SJCRH30 (cell line): Measurements from ENCODE around the gene SPRING1. TPM values are rescaled to one million over a fixed set of nuclear protein-coding genes. Genes with fewer than 3 reads are reported as not detected.

ENCODE experiments used
- DNase-seq, 2 experiments: peaks; one replicate each; pipeline ENCODE4 v3.0.0-alpha.2; 2015 to 2020
- H3K27ac ChIP-seq: fragments of 250-450 bp; sonication (Bioruptor Pico); 2 replicates; pipeline ENCODE4 v1.5.1; 2020; ENCODE audit warnings: mild to moderate bottlenecking, moderate library complexity
- H3K27me3 ChIP-seq: fragments of 250-450 bp; sonication (Bioruptor Pico); 2 replicates; pipeline ENCODE4 v1.5.1; 2020; ENCODE audit warnings: mild to moderate bottlenecking, moderate library complexity
- H3K36me3 ChIP-seq: fragments of 250-450 bp; sonication (Bioruptor Pico); 2 replicates; pipeline ENCODE4 v1.5.1; 2020; ENCODE audit warnings: mild to moderate bottlenecking, moderate library complexity
- H3K4me1 ChIP-seq: fragments of 250-450 bp; sonication (Bioruptor Pico); 2 replicates; pipeline ENCODE4 v1.5.1; 2020; ENCODE audit warnings: mild to moderate bottlenecking, moderate library complexity
- H3K4me3 ChIP-seq: fragments of 250-450 bp; sonication (Bioruptor Pico); 2 replicates; pipeline ENCODE4 v1.5.1; 2020; ENCODE audit warnings: mild to moderate bottlenecking, moderate library complexity
- H3K9me3 ChIP-seq: fragments of 250-450 bp; sonication (Bioruptor Pico); replicated peaks from 2 replicates; pipeline ENCODE4 v1.5.1; 2020; ENCODE audit warnings: mild to moderate bottlenecking, moderate library complexity
- total RNA-seq: library from RNA; depleted of rRNA; stranded (reverse); fragments of >200 nt; shearing (Covaris generic); gene quantifications from 2 replicates; pipeline ENCODE4 v1.2.3, GENCODE V29; 2014; rRNA removed

Gene SPRING1, protein sequence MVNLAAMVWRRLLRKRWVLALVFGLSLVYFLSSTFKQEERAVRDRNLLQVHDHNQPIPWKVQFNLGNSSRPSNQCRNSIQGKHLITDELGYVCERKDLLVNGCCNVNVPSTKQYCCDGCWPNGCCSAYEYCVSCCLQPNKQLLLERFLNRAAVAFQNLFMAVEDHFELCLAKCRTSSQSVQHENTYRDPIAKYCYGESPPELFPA
- total RNA-seq: 18.6 and 22.3 TPM in 2 replicates

DNA sequence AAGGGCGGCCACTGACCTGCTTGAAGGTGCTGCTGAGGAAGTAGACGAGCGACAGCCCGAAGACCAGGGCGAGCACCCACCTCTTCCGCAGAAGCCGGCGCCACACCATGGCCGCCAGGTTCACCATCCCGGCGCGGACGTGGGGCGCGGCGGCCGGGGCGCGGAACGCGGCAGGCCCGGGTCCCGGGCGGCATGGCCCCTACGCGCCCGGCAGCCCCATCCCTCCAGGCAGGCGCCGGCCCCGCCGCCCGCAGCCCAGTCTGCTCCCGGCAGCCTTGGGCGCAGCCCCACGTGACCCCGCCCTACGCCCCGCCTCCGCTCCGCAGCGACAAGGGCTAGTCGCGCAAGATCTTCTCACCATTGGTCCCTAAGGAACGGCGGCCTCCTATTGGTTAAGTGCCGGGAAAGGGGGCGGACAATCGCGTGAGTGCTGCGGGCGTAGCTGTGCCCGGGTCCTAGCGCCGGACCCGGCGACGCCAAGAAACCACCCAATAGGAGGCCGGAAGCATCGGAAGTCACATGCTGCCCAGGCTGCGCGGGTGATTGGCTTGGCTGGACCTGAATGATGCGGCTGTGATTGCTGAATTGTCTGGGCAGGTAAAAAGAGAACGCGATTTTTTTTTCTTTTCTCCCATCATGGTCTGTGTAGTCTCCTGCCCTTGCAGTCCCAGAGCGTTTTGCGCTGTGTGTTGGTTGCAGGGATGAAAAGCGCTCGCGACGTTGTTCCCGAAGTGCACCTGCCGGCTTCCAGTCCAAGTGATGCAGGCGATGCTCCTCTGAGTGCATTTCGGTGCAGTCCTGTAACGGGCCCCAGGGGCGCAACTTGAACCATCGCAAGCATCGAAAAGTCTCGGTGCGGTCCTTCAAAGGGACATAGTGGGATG, at the start of gene SPRING1, which contains the start of gene RNFT2:
SPRING1 (minus strand) TSS at position 296 of the 884 bp plus-strand sequence; CDS start at position 127, 169 bp downstream.
RNFT2 (plus strand) TSS at position 542 of the 884 bp plus-strand sequence. CDS start 2,183 bp downstream, outside the sequence.
- H3K4me3 ChIP-seq: peak within 1 kb of the TSS; percentile 82
- no peaks in the 10 kb centered on the region for H3K27me3 ChIP-seq
- no peak within 1 kb of the TSS for H3K27ac ChIP-seq
- peak; percentile 98 for DNase-seq
- H3K4me1 ChIP-seq: no peaks in the 10 kb centered on the region
- H3K9me3 ChIP-seq: no peaks in the 10 kb centered on the region
- H3K36me3 ChIP-seq: 0 out of 2 replicates have a peak, but pooled peaks cover 5% of the 10 kb centered on the region

DNA sequence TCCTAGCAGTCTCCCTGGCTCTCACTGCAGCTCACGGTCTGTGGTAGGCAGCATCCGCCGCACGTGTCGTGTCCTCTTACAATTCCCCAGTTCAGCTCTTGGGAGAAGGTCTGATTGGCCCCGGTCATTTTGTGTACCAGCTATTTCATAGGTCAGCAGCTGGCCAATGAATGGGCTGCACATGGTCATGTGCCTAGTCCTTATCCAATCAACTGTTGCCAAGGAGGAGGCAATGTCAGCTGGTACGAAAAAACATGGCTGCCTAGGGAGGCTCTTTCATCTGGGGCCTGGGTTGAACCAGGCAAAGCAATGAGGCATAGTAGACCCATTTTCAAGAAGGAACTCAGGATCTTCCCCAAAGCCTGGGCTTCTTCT, 46.4 kb upstream of the SPRING1 start:
- Histone ChIP-seq H3K27me3 (no peaks in the 10 kb centered on the region), H3K36me3 (no peaks in the 10 kb centered on the region), H3K9me3 (no peaks in the 10 kb centered on the region), H3K4me1 (no peaks in the 10 kb centered on the region), H3K4me3 (no peak overlapping the region), H3K27ac (no peak overlapping the region)
- peak; percentile 20 to 37 for DNase-seq

DNA sequence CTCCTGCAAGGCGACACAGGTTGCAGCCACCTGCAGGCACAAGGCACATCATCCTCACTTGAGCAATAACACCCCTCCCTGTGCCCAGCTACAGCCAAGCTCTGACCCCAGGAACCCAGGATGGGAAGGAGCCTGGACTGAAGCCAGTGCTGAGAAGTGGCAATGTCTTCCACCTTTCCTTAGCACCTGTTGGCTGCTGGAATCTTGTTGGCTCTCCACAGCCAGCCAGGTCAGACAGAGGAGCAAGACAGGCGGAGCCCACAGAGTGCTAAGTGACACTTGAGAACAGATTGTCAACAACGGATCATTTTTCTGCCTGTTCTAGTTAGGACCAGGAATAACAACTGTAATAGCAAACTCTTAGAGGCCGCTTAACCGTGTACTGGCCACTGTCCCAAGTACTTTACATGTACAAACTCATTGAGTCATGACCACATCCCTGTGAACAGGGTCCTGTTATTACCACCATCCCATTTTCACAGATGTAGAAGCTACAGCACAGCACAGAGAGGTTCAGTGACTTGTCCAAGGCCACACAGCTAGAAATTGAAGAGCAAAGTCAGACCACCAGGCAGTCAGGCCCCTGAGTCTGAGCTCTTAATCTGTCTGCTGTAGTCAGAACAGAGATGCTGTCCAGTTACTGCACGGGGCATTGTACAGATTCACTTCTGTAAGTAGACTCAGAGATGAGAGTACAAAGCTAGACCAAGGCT, 45.8 kb upstream of the SPRING1 start:
- no peaks in the 10 kb centered on the region for H3K36me3 ChIP-seq
- no peaks in the 10 kb centered on the region for H3K9me3 ChIP-seq
- H3K4me1 ChIP-seq: no peaks in the 10 kb centered on the region
- H3K27me3 ChIP-seq: no peaks in the 10 kb centered on the region
- no peak overlapping the region for H3K27ac ChIP-seq
- DNase-seq: no peak
- H3K4me3 ChIP-seq: no peak overlapping the region

DNA sequence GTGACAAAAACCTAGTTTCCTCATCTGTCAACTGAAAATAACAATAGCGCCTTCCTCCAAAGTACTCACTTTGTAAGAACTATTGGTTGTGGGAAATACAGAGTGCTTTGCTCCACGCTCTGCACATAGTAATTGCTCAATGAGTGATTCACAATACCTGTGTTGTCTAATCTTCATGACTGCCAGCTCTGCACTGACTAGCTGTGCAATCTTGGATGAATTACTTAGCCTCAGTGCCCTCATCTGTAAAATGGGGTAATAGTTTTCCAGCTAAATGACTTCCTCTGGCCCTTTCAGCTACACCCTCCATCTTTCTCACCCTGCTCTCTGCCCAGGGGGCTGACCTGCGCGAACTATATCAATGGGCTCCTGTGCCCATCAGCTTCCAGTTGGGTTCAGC, 43.1 kb upstream of the SPRING1 start:
- no peak for DNase-seq
- no peak overlapping the region for H3K4me3 ChIP-seq
- H3K4me1 ChIP-seq: no peaks in the 10 kb centered on the region
- no peaks in the 10 kb centered on the region for H3K36me3 ChIP-seq
- no peaks in the 10 kb centered on the region for H3K9me3 ChIP-seq
- no peaks in the 10 kb centered on the region for H3K27me3 ChIP-seq
- H3K27ac ChIP-seq: no peak overlapping the region

DNA sequence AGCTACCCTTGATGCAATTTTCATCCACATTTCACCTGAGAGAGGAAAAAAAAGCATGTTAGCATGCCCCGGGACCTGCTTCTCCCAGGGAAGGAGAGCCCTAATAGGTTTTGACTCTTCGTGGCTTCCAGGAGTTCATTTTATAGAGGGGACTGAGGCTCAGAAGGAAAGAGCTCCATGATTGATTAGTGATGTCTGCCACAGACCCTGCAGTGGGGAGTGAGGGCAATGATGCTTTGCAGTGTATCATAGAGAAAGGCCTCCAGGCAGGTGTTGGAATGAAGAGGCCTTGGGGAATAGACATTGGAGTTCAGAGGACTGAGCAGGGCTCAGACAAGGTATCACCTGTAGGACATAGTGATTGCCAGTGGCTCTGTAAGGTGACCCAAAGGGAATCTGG, 41.7 kb upstream of the SPRING1 start:
- Histone ChIP-seq H3K9me3 (no peaks in the 10 kb centered on the region), H3K27ac (no peak overlapping the region), H3K36me3 (no peaks in the 10 kb centered on the region), H3K4me3 (no peak overlapping the region), H3K4me1 (no peaks in the 10 kb centered on the region), H3K27me3 (no peaks in the 10 kb centered on the region)
- DNase-seq: no peak

DNA sequence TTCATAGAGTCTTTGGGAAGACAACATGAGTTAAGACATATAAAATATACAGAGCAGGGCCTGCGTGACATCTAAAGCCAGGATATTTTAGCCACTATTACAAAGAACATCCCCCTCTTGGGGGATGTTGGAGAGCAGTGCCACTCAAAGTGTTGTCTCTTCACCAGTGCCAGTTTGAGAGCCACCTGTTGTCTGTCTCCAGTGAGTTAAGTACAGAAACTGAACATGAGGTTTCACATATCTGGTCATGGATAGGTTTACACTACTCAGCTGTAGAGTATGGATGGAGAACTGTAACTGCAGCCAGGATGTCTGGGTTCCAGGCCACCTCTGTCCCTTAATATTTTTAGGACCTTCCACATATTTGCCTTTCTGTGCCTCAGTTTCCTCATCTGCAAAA, 39.4 kb upstream of the SPRING1 start:
- H3K4me1 ChIP-seq: no peaks in the 10 kb centered on the region
- H3K9me3 ChIP-seq: no peaks in the 10 kb centered on the region
- H3K27ac ChIP-seq: no peak overlapping the region
- H3K27me3 ChIP-seq: no peaks in the 10 kb centered on the region
- DNase-seq: no peak
- no peaks in the 10 kb centered on the region; the same call in 1 of the 2 replicates for H3K36me3 ChIP-seq
- no peak overlapping the region for H3K4me3 ChIP-seq

DNA sequence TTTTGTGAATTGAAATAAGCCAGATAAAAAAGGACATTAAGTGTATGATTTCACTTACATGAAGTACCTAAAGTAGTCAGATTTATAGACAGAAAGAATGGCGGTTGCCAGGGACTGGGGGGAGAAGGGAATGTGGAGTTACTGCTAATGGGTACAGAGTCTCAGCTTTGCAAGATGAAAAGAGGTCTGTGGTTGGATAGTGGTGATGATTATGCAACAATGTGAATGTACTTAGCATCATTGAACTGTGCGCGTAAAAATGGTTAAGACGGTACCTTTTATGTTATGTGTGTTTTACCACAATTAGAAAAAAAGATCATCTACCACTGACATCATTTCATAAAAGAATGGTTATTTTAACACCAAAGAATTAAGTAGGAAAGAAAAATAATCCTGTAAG, 36.2 kb upstream of the SPRING1 start:
- no peak overlapping the region for H3K4me3 ChIP-seq
- no peaks in the 10 kb centered on the region; the same call in 1 of the 2 replicates for H3K36me3 ChIP-seq
- H3K27ac ChIP-seq: no peak overlapping the region
- H3K27me3 ChIP-seq: no peaks in the 10 kb centered on the region
- no peaks in the 10 kb centered on the region for H3K9me3 ChIP-seq
- no peak for DNase-seq
- no peaks in the 10 kb centered on the region for H3K4me1 ChIP-seq

DNA sequence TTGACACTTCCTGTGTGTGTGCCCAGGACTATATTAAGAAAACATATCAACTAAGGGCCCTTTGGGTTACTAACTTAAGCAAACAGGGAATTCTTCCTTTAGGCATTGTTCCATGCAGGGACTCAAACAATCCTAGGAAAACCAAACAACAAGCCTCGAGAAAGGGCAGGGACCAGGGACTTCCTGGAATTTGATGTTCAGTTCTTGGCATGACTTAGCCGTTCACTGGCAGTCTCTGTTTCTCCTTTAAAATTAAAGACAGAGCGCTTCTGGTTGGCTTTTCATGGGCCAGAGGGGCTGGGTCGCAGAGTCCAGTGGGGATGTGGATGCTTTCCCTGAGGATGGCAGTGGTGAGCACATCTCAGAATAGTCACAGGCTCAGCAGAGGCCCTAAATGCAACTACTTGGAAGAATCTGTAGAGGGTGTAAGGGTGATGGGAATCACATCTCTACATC, 35.4 kb upstream of the SPRING1 start:
- Histone ChIP-seq H3K4me1 (no peaks in the 10 kb centered on the region), H3K36me3 (no peaks in the 10 kb centered on the region; the same call in 1 of the 2 replicates), H3K27me3 (no peaks in the 10 kb centered on the region), H3K27ac (no peak overlapping the region), H3K9me3 (no peaks in the 10 kb centered on the region), H3K4me3 (no peak overlapping the region)
- DNase-seq: no peak

DNA sequence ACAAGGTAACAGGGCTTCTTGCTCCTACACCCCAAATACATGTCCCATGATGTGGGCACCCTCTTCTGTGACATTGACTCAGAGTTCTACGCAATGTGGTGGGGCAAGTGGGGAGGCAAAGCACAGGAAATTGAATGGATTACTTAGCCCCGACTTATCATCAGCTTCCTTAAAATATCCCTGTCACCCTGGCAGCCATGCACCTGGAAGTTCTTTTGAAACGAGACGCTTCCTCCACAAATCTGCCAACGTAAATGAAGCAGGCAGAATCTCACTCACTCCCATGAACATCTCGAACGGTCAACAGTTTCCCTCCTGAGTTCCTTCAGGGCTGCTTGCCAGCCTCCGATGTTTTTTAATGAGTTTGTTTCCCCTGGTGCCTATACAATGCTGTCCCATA, 33.8 kb upstream of the SPRING1 start:
- Histone ChIP-seq H3K4me1 (no peaks in the 10 kb centered on the region), H3K4me3 (no peak overlapping the region)

DNA sequence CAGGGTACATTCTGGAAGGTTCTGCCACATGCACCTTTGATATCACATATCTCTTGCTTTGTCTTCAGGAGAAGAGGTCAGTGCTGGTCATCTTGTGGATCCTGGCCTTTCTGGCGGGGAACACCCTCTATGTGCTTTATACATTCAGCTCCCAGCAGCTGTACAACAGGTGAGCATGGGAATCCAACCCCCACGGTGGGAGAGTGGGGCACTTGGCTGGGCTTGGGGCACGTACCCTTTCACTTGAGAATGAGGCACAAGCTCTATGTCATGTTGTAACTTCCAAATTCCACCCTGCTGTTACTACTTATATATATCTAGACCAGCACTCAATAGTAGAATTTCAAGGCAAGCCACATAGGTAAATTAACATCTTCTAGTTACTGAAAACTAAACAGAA, 28.9 kb upstream of the SPRING1 start:
- H3K36me3 ChIP-seq: no peaks in the 10 kb centered on the region
- no peak for DNase-seq
- H3K27ac ChIP-seq: no peak overlapping the region
- no peaks in the 10 kb centered on the region for H3K4me1 ChIP-seq
- no peaks in the 10 kb centered on the region for H3K27me3 ChIP-seq
- H3K4me3 ChIP-seq: no peak overlapping the region
- H3K9me3 ChIP-seq: no peaks in the 10 kb centered on the region

More for the DNA sequence above, 33.8 kb upstream of the SPRING1 start:
- no peaks in the 10 kb centered on the region for H3K27me3 ChIP-seq
- no peak overlapping the region for H3K27ac ChIP-seq
- no peak for DNase-seq
- no peaks in the 10 kb centered on the region for H3K9me3 ChIP-seq
- no peaks in the 10 kb centered on the region; the same call in 1 of the 2 replicates for H3K36me3 ChIP-seq

DNA sequence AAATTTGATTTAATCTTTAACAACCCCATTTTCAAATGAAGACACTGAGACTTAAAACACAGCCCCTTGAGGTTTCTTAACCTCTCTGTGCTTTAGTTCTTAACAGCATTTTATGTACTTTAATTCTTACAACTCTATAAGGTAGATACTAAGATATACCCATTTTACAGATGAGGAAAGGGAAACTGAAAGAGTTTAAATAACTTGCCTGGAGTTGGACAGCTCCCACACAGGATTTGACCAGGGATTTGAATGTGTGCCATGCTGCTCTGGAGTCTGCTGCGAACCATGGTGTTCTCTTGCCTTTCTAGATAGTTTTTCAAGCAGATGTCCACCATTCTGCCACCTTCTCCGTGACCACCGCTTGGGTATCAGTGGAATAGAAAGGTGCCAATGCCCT, 28.4 kb upstream of the SPRING1 start:
- Histone ChIP-seq H3K9me3 (no peaks in the 10 kb centered on the region), H3K4me3 (no peak overlapping the region)
- DNase-seq: no peak

DNA sequence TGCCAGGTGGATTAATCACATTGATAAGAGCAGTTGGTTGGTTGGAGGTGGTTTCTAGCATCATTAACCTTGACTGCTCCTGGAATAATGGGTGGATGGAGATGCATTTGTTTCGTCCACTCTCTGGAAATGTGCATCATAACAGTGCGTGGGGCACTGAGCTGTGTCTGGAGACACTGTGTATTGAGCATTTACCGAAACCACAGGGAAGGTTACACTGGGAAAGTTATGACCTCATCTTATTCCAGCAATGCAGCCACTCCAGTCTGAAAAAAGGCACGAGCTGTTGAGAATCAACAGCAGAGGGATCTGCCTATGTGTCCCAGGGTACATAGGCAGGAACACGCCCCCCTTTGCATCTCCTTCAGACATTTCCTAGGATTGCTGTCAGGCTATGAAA, 27.4 kb upstream of the SPRING1 start:
- no peak for DNase-seq
- Histone ChIP-seq H3K36me3 (no peaks in the 10 kb centered on the region), H3K9me3 (no peaks in the 10 kb centered on the region), H3K4me3 (no peak overlapping the region), H3K4me1 (no peaks in the 10 kb centered on the region), H3K27me3 (no peaks in the 10 kb centered on the region), H3K27ac (no peak overlapping the region)

More for the DNA sequence above, 28.4 kb upstream of the SPRING1 start:
- Histone ChIP-seq H3K4me1 (no peaks in the 10 kb centered on the region), H3K27ac (no peak overlapping the region), H3K27me3 (no peaks in the 10 kb centered on the region), H3K36me3 (no peaks in the 10 kb centered on the region)

DNA sequence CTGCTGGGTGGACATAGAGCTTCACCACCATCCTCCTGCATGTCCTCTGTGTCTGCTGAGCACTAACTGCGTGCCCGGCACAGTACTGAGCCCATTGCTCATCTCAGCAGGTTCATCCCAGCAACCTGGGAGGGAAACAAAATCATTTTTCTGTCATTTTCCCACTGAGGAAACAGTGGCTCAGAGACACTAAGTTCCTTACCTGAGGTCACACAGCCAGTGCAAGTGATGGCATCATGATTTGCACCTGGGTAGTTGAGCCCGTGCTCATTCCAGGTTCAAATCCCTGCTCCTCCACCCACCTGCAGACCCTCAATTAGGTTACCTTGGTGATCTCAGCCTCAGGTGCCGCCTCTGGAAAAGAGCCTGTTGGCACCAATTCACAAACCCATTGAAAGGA, 23.6 kb upstream of the SPRING1 start:
- H3K4me1 ChIP-seq: no peaks in the 10 kb centered on the region
- no peaks in the 10 kb centered on the region for H3K36me3 ChIP-seq
- H3K27ac ChIP-seq: no peak overlapping the region
- H3K27me3 ChIP-seq: no peaks in the 10 kb centered on the region
- no peak overlapping the region for H3K4me3 ChIP-seq
- no peak for DNase-seq
- H3K9me3 ChIP-seq: no peaks in the 10 kb centered on the region

DNA sequence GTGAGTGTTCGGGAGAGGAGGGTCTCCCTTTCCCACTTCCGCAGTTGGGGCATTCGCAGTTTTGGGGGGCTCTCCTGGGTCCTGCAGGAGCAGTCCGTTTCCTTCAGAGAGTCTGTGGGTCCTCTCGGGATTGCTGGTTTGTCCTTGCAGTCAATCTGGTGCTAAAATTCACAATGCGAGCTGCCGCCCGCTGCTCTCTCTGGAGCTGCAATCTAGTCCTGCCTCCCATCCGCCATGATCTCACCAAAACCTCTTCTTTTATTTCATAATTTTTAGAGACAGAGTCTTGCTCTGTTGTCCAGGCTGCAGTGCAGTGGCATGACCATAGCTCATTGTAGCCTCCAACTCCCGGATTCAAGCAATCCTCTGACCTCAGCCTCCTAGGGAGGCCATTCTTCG, 22.8 kb upstream of the SPRING1 start:
- no peaks in the 10 kb centered on the region for H3K9me3 ChIP-seq
- H3K36me3 ChIP-seq: no peaks in the 10 kb centered on the region
- no peak overlapping the region for H3K4me3 ChIP-seq
- DNase-seq: no peak
- H3K4me1 ChIP-seq: no peaks in the 10 kb centered on the region
- H3K27ac ChIP-seq: no peak overlapping the region
- H3K27me3 ChIP-seq: no peaks in the 10 kb centered on the region
